VCaP (cell line): Measurements from ENCODE around the gene ANG.
"Not testable (repeated sequence)": the region's sequence is repeated elsewhere in the genome, so short reads cannot be mapped to it uniquely, and the experiment has no call there.

ENCODE experiments used
- H3K27ac ChIP-seq: fragments of 450-650 bp; 2 replicates; pipeline ENCODE4 v1.5.1; 2017
- TF ChIP-seq, protein P1 (sequence below): fragments of 450-650 bp; conservative IDR thresholded peaks from 2 replicates; pipeline ENCODE4 v1.5.1; 2017; ENCODE audit warnings: mild to moderate bottlenecking, moderate library complexity

ANG gene

DNA sequence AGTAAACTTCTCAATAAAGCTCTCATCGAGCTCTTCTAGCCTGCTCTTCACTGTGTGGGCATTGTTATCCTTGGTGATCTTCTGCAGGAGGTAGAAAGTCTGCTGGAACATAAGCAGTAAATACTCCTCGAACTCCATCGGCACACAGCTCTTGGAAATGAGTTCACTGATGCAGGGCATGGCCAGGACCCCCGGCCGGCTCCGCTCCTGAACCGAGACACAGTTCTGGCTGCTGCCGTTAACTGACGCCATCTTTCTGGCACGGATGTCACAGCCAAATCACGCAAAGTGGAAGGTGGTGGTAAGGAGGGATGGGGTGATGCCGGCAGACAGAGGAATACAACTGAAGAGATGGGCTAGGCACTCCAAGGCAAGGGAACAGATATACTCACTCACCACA, 33.5 kb downstream of the ANG start:
- TF ChIP-seq, protein P1, sequence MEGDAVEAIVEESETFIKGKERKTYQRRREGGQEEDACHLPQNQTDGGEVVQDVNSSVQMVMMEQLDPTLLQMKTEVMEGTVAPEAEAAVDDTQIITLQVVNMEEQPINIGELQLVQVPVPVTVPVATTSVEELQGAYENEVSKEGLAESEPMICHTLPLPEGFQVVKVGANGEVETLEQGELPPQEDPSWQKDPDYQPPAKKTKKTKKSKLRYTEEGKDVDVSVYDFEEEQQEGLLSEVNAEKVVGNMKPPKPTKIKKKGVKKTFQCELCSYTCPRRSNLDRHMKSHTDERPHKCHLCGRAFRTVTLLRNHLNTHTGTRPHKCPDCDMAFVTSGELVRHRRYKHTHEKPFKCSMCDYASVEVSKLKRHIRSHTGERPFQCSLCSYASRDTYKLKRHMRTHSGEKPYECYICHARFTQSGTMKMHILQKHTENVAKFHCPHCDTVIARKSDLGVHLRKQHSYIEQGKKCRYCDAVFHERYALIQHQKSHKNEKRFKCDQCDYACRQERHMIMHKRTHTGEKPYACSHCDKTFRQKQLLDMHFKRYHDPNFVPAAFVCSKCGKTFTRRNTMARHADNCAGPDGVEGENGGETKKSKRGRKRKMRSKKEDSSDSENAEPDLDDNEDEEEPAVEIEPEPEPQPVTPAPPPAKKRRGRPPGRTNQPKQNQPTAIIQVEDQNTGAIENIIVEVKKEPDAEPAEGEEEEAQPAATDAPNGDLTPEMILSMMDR, result no peak
- H3K27ac ChIP-seq, result no peak overlapping the region

DNA sequence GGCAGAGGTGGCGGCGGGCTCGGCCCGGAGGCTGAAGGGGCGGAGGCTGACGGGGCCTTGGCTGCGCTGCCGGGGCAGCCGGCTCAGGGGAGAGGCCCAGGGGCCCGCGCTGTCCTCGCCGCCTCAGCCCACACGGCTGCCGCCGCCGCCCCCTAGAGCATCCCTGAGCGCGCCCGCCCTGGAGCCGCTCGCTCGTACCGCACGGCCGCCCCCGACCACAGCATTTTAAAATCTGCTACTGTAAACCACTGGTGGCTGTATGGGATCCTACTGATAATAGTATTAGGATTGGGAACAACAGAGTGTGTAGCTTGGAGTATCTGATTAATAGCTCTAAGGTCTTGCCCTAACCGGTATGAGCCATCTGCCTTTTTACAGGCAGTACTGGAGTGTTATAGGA, 34.9 kb downstream of the ANG start:
- TF ChIP-seq, protein P1, result no peak
- H3K27ac ChIP-seq, result no peak overlapping the region

DNA sequence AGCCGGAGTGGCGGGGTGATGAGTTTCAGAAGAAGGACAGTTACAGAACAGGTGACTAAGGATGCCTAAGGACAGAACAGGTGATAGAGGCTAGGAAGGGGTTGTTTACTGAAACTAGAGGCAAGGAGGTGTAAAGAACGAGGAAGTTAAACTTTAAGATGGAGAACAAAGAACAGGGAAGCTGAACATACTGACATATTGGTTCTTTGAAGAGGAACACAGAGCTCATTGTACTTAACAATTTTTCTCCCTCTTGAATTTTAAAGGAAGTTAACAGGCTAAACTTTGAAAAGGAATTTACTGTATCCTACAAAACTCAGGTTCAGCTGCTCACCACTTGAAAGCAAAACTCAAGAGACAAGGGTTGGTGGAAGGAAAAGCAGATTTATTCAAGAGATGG, 37.6 kb downstream of the ANG start:
- not testable (repeated sequence) for H3K27ac ChIP-seq

DNA sequence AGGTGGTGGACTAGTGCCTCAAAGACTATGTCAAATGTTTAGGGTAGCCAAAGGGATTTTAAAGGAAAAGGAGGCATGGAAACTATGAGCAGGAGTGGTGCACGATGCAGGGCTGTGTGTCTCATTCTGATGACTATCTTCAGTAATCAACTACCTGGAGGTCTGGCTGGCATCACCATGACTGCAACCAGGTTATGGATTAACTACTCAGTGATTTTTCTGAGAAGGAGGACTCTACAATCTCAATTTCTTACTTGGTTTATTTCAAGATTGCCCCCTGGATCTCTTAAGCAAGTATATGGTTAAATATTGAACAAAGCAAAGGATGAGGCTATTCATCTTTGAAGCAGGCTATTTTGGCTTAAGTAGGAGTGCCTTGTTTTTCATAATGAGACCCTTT, 38.0 kb downstream of the ANG start:
- TF ChIP-seq, protein P1, result no peak
- no peak overlapping the region for H3K27ac ChIP-seq

DNA sequence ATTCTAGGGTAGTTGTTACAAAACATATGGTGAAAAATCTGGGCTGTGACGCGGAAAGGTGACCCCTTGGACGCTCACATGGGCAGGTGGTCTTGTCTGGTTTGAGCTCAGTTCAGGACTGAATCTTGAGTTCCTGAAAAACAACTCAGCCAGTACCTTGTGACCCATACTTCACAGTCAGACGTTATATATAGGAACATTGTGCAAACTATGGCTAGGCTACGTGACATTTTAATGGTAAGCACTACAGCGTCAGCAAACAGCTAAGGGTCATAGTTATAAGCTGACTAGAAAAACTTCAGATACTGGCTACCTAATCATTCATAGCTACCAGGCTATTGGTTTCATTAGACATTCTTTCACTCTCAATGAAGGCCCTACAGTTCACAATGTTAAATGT, 42.3 kb downstream of the ANG start:
- no peak overlapping the region for H3K27ac ChIP-seq
- TF ChIP-seq, protein P1, result no peak

DNA sequence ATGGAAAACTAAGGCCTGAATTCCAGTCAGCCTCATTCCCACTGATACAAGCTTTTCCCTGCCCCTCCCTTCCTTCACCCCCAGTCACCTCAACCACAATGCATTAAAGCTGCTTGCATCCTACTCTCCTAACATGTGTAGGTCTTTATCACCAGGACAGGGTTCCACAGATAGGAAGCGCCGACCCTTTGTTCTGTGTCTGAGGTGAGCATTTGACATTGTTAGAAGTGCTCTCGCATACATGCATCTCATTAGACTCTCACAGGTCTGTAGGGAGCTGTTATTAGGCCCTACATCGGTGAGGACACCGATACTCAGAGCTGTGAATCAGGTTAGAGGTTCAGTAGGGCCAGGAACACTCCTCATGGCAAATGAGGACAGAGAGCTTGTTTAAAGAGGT, 43.9 kb downstream of the ANG start:
- no peak overlapping the region for H3K27ac ChIP-seq
- TF ChIP-seq, protein P1, result no peak

DNA sequence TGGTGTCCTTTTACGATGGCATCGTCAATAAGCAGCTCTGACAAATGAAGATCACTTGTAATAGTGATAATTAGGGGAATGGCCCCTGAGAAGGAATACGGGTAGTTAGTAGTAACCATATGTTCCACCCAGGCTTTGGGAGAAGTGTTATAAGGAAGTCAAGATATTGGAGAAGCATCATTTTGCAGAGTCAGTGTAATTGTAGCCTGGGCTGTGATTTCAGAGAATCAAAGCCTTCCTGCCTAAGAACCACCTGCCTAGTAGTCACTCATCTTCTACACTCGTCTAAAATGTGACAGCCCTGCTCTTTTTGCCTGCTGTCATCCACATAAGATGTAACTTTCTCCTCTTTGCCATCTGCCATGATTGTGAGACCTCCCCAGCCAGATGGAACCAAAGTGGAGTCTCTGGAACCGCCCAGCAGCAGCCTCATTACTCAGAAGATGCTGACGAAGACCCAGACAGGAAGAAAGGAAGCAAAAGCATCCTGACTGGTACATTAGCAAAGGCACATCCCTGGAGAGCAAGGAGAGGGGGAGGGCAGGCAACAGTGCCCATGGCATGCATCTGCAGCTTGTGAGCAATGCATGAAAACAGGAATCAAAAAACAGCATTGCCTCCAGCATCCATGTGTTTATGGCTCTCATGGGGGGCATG, 44.5 kb downstream of the ANG start:
- TF ChIP-seq, protein P1, result no peak
- H3K27ac ChIP-seq, result no peak overlapping the region

DNA sequence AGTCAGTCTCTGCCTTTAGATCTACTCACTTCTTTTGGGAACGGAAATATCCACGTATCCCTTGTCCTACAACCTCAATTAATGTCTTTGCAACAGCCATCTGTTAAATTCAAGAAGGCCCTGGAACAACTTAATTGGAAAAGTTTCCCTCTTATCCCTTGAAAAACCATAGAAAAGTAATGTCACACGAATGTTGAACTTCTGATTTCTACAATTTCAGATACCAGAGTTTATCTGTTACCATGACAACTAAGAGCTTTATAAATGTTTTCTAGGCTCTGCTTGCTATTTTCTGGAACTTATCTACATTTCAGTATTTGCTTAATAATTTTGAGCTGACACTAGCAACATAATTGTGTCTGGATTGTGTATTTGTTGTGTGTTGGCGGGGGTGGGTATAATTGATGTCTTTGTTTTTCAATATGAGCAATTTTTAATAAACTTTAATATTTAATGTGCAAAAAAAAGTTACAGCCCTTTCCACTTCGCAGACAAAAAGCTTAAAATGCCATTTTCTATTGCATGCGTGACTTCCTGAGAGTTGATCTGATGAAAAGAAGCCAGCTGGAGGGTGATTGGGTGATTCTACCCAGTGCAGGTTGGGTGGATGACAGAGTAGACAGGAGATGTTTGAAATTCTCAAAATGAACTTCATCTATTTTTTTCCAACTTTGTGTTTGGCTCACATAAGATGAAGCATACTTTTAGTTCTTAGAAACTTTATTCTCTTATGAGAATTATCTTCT, 45.3 kb downstream of the ANG start:
- H3K27ac ChIP-seq, result no peak overlapping the region
- TF ChIP-seq, protein P1, result no peak
